ENCODE data around the gene TBC1D14. TPM values are rescaled to one million over a fixed set of nuclear protein-coding genes. Genes with fewer than 3 reads are reported as not detected.
A peak's percentile ranks its signal among the peaks of the same experiment; 100 is the strongest.

TBC1D14 gene
- total and polyA plus RNA-seq, 9 of the 15 experiments (the other 6 are each of a cell fraction or from before 2014, with no cell fraction given), result 2.1 to 59.6 (median 44.8) TPM

DNA sequence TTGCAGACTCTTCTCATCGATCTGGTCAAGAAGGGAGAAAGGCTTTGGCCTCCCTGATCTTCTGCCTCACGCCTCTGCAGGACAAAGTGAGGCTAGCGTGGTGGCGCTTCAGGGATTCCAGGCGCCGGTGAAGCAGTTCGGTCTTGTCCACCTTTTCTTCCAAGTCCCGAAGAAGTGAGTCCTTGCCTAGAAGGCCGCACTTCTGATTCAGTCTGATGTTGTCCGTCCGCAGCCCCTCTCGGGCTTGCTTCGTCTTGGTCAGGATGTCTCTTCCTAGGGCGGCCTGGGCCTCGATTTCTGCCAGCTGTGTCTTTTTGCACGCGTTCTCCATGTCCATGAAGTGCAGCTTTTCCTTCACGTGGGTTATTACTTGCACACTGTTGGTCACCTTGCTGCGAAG lies 131.6 kb downstream of the TBC1D14 start:
- CTCF ChIA-PET (ENCODE audit: low intra/inter-chr PET ratio), result no interaction called here
- no peak for ATAC-seq
- H4K20me1 ChIP-seq (replicated peaks; ENCODE audit: control insufficient read depth, insufficient read depth, low read length), result peaks cover 6% of the 10 kb centered on the region; the same call in 1 of the 2 replicates
- no peak overlapping the region for H3K4me2 ChIP-seq (ENCODE audit: insufficient read depth, low read length)
- no peak overlapping the region for H3K4me3 ChIP-seq
- TF ChIP-seq, protein P1, sequence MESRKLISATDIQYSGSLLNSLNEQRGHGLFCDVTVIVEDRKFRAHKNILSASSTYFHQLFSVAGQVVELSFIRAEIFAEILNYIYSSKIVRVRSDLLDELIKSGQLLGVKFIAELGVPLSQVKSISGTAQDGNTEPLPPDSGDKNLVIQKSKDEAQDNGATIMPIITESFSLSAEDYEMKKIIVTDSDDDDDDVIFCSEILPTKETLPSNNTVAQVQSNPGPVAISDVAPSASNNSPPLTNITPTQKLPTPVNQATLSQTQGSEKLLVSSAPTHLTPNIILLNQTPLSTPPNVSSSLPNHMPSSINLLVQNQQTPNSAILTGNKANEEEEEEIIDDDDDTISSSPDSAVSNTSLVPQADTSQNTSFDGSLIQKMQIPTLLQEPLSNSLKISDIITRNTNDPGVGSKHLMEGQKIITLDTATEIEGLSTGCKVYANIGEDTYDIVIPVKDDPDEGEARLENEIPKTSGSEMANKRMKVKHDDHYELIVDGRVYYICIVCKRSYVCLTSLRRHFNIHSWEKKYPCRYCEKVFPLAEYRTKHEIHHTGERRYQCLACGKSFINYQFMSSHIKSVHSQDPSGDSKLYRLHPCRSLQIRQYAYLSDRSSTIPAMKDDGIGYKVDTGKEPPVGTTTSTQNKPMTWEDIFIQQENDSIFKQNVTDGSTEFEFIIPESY (CRISPR knock-in tag; IDR thresholded peaks at IDR 0.05), result peak; percentile 33; the same call in 1 of the 2 replicates
- TF ChIP-seq ZNF239 (CRISPR knock-in tag; IDR thresholded peaks at IDR 0.05) (no peak), ZNF347 (CRISPR knock-in tag; IDR thresholded peaks at IDR 0.05; ENCODE audit: low read depth) (no peak)
- no peaks in the 10 kb centered on the region for H3K27me3 ChIP-seq (ENCODE audit: control insufficient read depth in 2 of 2, insufficient read depth in 2 of 2, low read length in 2 of 2)
- in situ Hi-C loops (cut with MboI), result no loop called here
- FAIRE-seq, result no peak
- no peaks in the 10 kb centered on the region for H3K9me3 ChIP-seq (replicated peaks; ENCODE audit: control insufficient read depth, insufficient read depth, low read depth, low read length)
- POLR2A ChIA-PET, result interaction anchor here (0.5 to 1.2 kb wide), 3 partner anchors 27 to 322 kb away, joined by 3 read pairs; partner anchors contain the start of gene GRPEL1
- peaks cover 9% of the 10 kb centered on the region; the same call in 1 of the 3 replicates for H3K36me3 ChIP-seq (ENCODE audit: control insufficient read depth, insufficient read depth, low read length)
- no TSS peak for BruUV-seq (replicated peaks)
- intact Hi-C loops (cut with micrococcal nuclease), result no loop called here
- H2AFZ ChIP-seq (ENCODE audit: low read depth, low read length), result no peak overlapping the region
- peaks cover 14 to 32% of the 10 kb centered on the region in 2 experiments; a peak in 4 of 5 replicates for H3K4me1 ChIP-seq (replicated peaks in 1 of 2; ENCODE audit: control insufficient read depth in 2 of 2, insufficient read depth in 2 of 2, low read length in 2 of 2)
- no peak for DNase-seq (ENCODE audit: extremely low read depth in 1 of 4, low spot score in 3 of 4)
- no peak overlapping the region for H3K27ac ChIP-seq (ENCODE audit: extremely low read depth, low read depth, low read length)
- H3K9me1 ChIP-seq (ENCODE audit: control insufficient read depth, insufficient read depth, low read length), result no peaks in the 10 kb centered on the region
- peaks cover 29% of the 10 kb centered on the region for H3K79me2 ChIP-seq (ENCODE audit: control insufficient read depth, insufficient read depth, low read length)
- no peak overlapping the region for H3K9ac ChIP-seq (ENCODE audit: insufficient read depth in 1 of 2, low read depth in 2 of 2, low read length in 2 of 2)
- WGBS (ENCODE audit: insufficient coverage, low coverage, missing lambda C conversion rate), result 82% methylated on average over 19 of the region's 19 CpGs

All from K562 (cell line).